Endothelial cell of umbilical vein (primary cell): Measurements from ENCODE around the gene ZSCAN20. TPM values are rescaled to one million over a fixed set of nuclear protein-coding genes. Genes with fewer than 3 reads are reported as not detected.

Experiments used
- BruUV-seq: library from RNA; stranded (reverse); fragments of 400-500 nt; replicated peaks from 2 replicates; lab custom pipeline; 2021; lab: Mats Ljungman, UMichigan
- CTCF ChIA-PET: fragments of 300-600, 350-600 bp; sonication (Branson Sonifier 250); formaldehyde crosslinking; loops from one replicate; lab custom pipeline; 2021; ENCODE audit warnings: antibody characterized with exemption, inconsistent platforms; lab: Charles Lee
- POLR2A ChIA-PET: fragments of 300-600, 350-600 bp; sonication (Branson Sonifier 250); formaldehyde crosslinking; loops from one replicate; lab custom pipeline; 2021; ENCODE audit warnings: antibody characterized with exemption, inconsistent platforms; lab: Charles Lee
- DNase-seq: peaks from one replicate; pipeline ENCODE4 v3.0.0-alpha.2; 2011; ENCODE audit warnings: low read depth, low spot score
- FAIRE-seq: peaks from 2 replicates; lab custom pipeline; 2011; peaks lifted over from hg19 to GRCh38; lab: Jason Lieb, UNC
- H2AFZ ChIP-seq: 2 replicates; pipeline ENCODE4 v1.6.0; 2012; ENCODE audit warnings: low read depth, low read length, control low read depth, inconsistent platforms
- H3K27ac ChIP-seq: 2 replicates; pipeline ENCODE4 v1.5.1; 2011; ENCODE audit warnings: low read depth, mild to moderate bottlenecking, control low read depth, low read length, moderate library complexity; ENCODE audit not compliant: insufficient read depth
- H3K27me3 ChIP-seq, 2 experiments: 2 replicates each; pipeline versions ENCODE4 v1.6.0 to v1.6.1; 2011; ENCODE audit warnings: low read length in 2 of 2, mixed read lengths in 1 of 2; ENCODE audit not compliant: control insufficient read depth in 2 of 2, insufficient read depth in 2 of 2
- H3K36me3 ChIP-seq, 2 experiments: 2 replicates in 1 of 2; 3 replicates in 1 of 2; pipeline ENCODE4 v1.5.1; 2011; ENCODE audit warnings: low read length in 2 of 2, mild to moderate bottlenecking in 1 of 2, moderate library complexity in 1 of 2; ENCODE audit not compliant: control insufficient read depth in 2 of 2, insufficient read depth in 2 of 2; ENCODE audit errors: extremely low read depth in 1 of 2
- H3K4me1 ChIP-seq: 3 replicates; pipeline ENCODE4 v1.5.1; 2011; ENCODE audit warnings: mild to moderate bottlenecking, low read length; ENCODE audit not compliant: control insufficient read depth, insufficient read depth; ENCODE audit errors: extremely low read depth
- H3K4me2 ChIP-seq: 2 replicates; pipeline ENCODE4 v1.6.1; 2011; ENCODE audit warnings: low read length, control low read depth, mixed read lengths; ENCODE audit not compliant: insufficient read depth
- H3K4me3 ChIP-seq, 3 experiments: fragments of 200-600 bp in 1 of 3; sonication (generic), shearing (Covaris generic) in 1 of 3; replicated peaks in 1 of 3; 2 replicates each; pipeline ENCODE4 v1.5.1; 2011 to 2016; ENCODE audit warnings: control low read depth in 3 of 3, low read length in 3 of 3, mild to moderate bottlenecking in 2 of 3, inconsistent platforms in 1 of 3, low read depth in 1 of 3, moderate library complexity in 1 of 3; ENCODE audit not compliant: insufficient read depth in 1 of 3
- H3K79me2 ChIP-seq: 2 replicates; pipeline ENCODE4 v1.6.0; 2012; ENCODE audit warnings: low read length, inconsistent platforms; ENCODE audit not compliant: control insufficient read depth, insufficient read depth
- H3K9ac ChIP-seq: replicated peaks from 2 replicates; pipeline ENCODE3; 2011; ENCODE audit warnings: low read length, control low read depth; ENCODE audit not compliant: insufficient read depth; ENCODE audit errors: extremely low read depth
- H3K9me1 ChIP-seq: replicated peaks from 3 replicates; pipeline ENCODE4 v1.6.0; 2011; ENCODE audit warnings: mild to moderate bottlenecking, low read length; ENCODE audit not compliant: control insufficient read depth, insufficient read depth; ENCODE audit errors: extremely low read depth
- H3K9me3 ChIP-seq: replicated peaks from 2 replicates; pipeline ENCODE4 v1.5.1; 2012; ENCODE audit warnings: low read length, inconsistent platforms; ENCODE audit not compliant: control insufficient read depth, insufficient read depth
- H4K20me1 ChIP-seq: replicated peaks from 2 replicates; pipeline ENCODE3; 2011; ENCODE audit warnings: mild to moderate bottlenecking, low read length; ENCODE audit not compliant: control insufficient read depth, insufficient read depth; ENCODE audit errors: extremely low read depth
- EZH2 ChIP-seq: IDR thresholded peaks from 2 replicates; pipeline ENCODE4 v1.6.1; 2012; ENCODE audit warnings: borderline replicate concordance, low read depth, mild to moderate bottlenecking, moderate library complexity, low read length, inconsistent platforms; ENCODE audit not compliant: severe bottlenecking
- FOS ChIP-seq: IDR thresholded peaks from 2 replicates; pipeline ENCODE4 v1.6.1; 2011; ENCODE audit warnings: mild to moderate bottlenecking, low read length, moderate library complexity, borderline replicate concordance; ENCODE audit not compliant: insufficient read depth
- GATA2 ChIP-seq: IDR thresholded peaks from 2 replicates; pipeline ENCODE4 v1.7.0; 2011; ENCODE audit warnings: low read depth, mild to moderate bottlenecking, moderate library complexity, mixed read lengths, low read length; ENCODE audit not compliant: insufficient read length, insufficient read depth
- JUN ChIP-seq: IDR thresholded peaks from 2 replicates; pipeline ENCODE4 v1.6.1; 2011; ENCODE audit warnings: borderline replicate concordance, low read depth; ENCODE audit not compliant: insufficient read length, insufficient read depth
- MAX ChIP-seq: IDR thresholded peaks from 2 replicates; pipeline ENCODE4 v1.6.1; 2011; ENCODE audit not compliant: insufficient read depth, insufficient read length
- MYC ChIP-seq: IDR thresholded peaks from one replicate; pipeline ENCODE4 v1.6.1; 2011; ENCODE audit warnings: mild to moderate bottlenecking, low read depth, low read length
- POLR2A ChIP-seq: IDR thresholded peaks from 2 replicates; pipeline ENCODE4 v1.6.1; 2012; ENCODE audit warnings: low read depth, mild to moderate bottlenecking, control low read depth, low read length
- POLR2AphosphoS5 ChIP-seq: IDR thresholded peaks from 2 replicates; pipeline ENCODE4 v1.6.1; 2012; ENCODE audit warnings: low read depth, mild to moderate bottlenecking, control low read depth, low read length, moderate library complexity; ENCODE audit not compliant: insufficient read depth
- dilution Hi-C: fragments of 300-500 bp; cut with MboI; formaldehyde crosslinking; loops from one replicate; pipeline ENCODE4 v1.15.0; 2019; ENCODE audit warnings: low sequenced_read_pairs; ENCODE audit not compliant: extremely low pct_ligation_motif_present
- intact Hi-C: fragments of 100-400 bp; cut with micrococcal nuclease; formaldehyde crosslinking; loops from one replicate; pipeline ENCODE4 v1.10.0; 2022
- polyA plus RNA-seq, 4 experiments: library from polyadenylated mRNA; depleted of rRNA in 3 of 4; stranded (reverse) in 3 of 4; unstranded in 1 of 4; fragments of >200 nt; gene quantifications; 2 replicates each; pipeline versions ENCODE4 v1.2.1 to v1.2.3, GENCODE V29; 2011 to 2012; ENCODE audit warnings: missing spikeins in 1 of 4
- total RNA-seq: library from RNA; stranded (reverse); gene quantifications from 2 replicates; pipeline ENCODE4 v1.2.3, GENCODE V29; 2021
- TF ChIP-seq, protein P1 (sequence below), 2 donors: IDR thresholded peaks; 1 replicate in 1 of 2; 2 replicates in 1 of 2; pipeline ENCODE4 v1.5.1; 2011; ENCODE audit warnings: low read length in 2 of 2, mild to moderate bottlenecking in 2 of 2, moderate library complexity in 2 of 2, control low read depth in 1 of 2, inconsistent platforms in 1 of 2, low read depth in 1 of 2; ENCODE audit not compliant: insufficient read depth in 1 of 2; ENCODE audit errors: extremely low read depth in 1 of 2

The ZSCAN20 gene
- total and polyA plus RNA-seq, 2 donors (not counting 3 experiments of a cell fraction or from before 2014, with no cell fraction given): 1.2 to 5.8 TPM

DNA sequence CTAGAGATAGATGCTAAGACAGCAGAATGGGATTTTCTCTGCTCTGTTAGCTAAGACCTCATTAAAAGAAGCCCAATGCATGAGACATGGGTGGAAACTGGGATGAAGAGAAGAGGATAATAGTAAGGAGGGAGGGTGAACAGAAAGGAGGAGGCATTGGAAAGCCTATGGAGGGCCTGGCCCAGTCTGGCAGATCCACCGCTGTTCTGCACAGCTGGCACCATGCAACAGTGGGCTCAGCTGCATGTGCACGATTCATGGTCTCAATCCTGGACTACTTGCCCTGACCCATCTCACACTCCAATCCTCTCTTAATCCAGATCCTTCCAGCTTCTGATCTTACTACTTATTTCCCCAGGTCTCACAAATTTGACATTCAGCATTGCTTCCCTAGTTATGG, 43.8 kb upstream of the ZSCAN20 start:
- no peak overlapping the region for H3K4me3 ChIP-seq
- H3K27ac ChIP-seq: no peak overlapping the region
- H3K4me1 ChIP-seq: peaks cover 17% of the 10 kb centered on the region

More for the DNA sequence above, 43.8 kb upstream of the ZSCAN20 start:
- TF ChIP-seq EZH2: no peak
- TF ChIP-seq MAX: no peak
- TF ChIP-seq, protein P1, sequence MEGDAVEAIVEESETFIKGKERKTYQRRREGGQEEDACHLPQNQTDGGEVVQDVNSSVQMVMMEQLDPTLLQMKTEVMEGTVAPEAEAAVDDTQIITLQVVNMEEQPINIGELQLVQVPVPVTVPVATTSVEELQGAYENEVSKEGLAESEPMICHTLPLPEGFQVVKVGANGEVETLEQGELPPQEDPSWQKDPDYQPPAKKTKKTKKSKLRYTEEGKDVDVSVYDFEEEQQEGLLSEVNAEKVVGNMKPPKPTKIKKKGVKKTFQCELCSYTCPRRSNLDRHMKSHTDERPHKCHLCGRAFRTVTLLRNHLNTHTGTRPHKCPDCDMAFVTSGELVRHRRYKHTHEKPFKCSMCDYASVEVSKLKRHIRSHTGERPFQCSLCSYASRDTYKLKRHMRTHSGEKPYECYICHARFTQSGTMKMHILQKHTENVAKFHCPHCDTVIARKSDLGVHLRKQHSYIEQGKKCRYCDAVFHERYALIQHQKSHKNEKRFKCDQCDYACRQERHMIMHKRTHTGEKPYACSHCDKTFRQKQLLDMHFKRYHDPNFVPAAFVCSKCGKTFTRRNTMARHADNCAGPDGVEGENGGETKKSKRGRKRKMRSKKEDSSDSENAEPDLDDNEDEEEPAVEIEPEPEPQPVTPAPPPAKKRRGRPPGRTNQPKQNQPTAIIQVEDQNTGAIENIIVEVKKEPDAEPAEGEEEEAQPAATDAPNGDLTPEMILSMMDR (IDR thresholded peaks at IDR 0.05; ENCODE audit: extremely low read depth in 1 of 2, insufficient read depth in 1 of 2, low read depth in 1 of 2, low read length in 2 of 2): no peak
- no peak for TF ChIP-seq GATA2
- TF ChIP-seq POLR2AphosphoS5: no peak
- no peak for TF ChIP-seq FOS
- no peak for TF ChIP-seq MYC
- TF ChIP-seq POLR2A: no peak
- TF ChIP-seq JUN: no peak
- Histone ChIP-seq H3K9me3 (no peaks in the 10 kb centered on the region), H3K27me3 (no peaks in the 10 kb centered on the region), H3K36me3 (no peaks in the 10 kb centered on the region), H3K4me2 (no peak overlapping the region), H3K9me1 (no peaks in the 10 kb centered on the region), H2AFZ (no peak overlapping the region), H4K20me1 (no peaks in the 10 kb centered on the region), H3K9ac (no peak overlapping the region), H3K79me2 (no peaks in the 10 kb centered on the region)
- no TSS peak for BruUV-seq
- dilution Hi-C loops (no loop called here), intact Hi-C loops (no loop called here)
- ChIA-PET CTCF (interaction anchor here (1.5 kb wide), 1 partner anchor 17 kb away, joined by 3 read pairs; no protein-coding TSS in a partner anchor), POLR2A (no interaction called here)
- DNase-seq (no peak), FAIRE-seq (no peak)
